CD14-positive monocyte (primary cell): Measurements from ENCODE around the gene SRMS. TPM values are rescaled to one million over a fixed set of nuclear protein-coding genes. Genes with fewer than 3 reads are reported as not detected.

Source experiments
- DNase-seq, 3 donors: peaks; one replicate each; pipeline ENCODE4 v3.0.0-alpha.2; 2011 to 2022
- H2AFZ ChIP-seq: 2 replicates; pipeline ENCODE4 v1.6.0; 2012; ENCODE audit warnings: mild to moderate bottlenecking, low read depth, low read length, inconsistent platforms; ENCODE audit not compliant: insufficient read depth, poor library complexity, severe bottlenecking
- H3K27ac ChIP-seq, 2 donors: 1 replicate in 1 of 2; 2 replicates in 1 of 2; pipeline ENCODE4 v1.5.1; 2012 to 2013; ENCODE audit warnings: low read length in 2 of 2, control low read depth in 1 of 2, inconsistent platforms in 1 of 2, low read depth in 1 of 2, mild to moderate bottlenecking in 1 of 2
- H3K27me3 ChIP-seq, 2 donors: one replicate each; pipeline versions ENCODE4 v1.6.0 to v1.6.1; 2011 to 2013; ENCODE audit warnings: low read length in 2 of 2; ENCODE audit not compliant: control insufficient read depth in 2 of 2, insufficient read depth in 2 of 2
- H3K36me3 ChIP-seq, 2 donors: replicated peaks in 1 of 2; 1 replicate in 1 of 2; 2 replicates in 1 of 2; pipeline versions ENCODE4 v1.5.1 to v1.6.1; 2012 to 2013; ENCODE audit warnings: low read length in 2 of 2, control low read depth in 1 of 2, inconsistent platforms in 1 of 2, mild to moderate bottlenecking in 1 of 2; ENCODE audit not compliant: insufficient read depth in 2 of 2, control insufficient read depth in 1 of 2
- H3K4me1 ChIP-seq, 2 donors: 1 replicate in 1 of 2; 2 replicates in 1 of 2; pipeline versions ENCODE4 v1.5.1 to v1.6.1; 2012 to 2013; ENCODE audit warnings: low read length in 2 of 2, control low read depth in 1 of 2, inconsistent platforms in 1 of 2, mild to moderate bottlenecking in 1 of 2, moderate library complexity in 1 of 2; ENCODE audit not compliant: insufficient read depth in 2 of 2, control insufficient read depth in 1 of 2
- H3K4me2 ChIP-seq: replicated peaks from 2 replicates; pipeline ENCODE3; 2012; ENCODE audit warnings: low read length, moderate library complexity, mild to moderate bottlenecking; ENCODE audit not compliant: poor library complexity, severe bottlenecking; ENCODE audit errors: extremely low read depth
- H3K4me3 ChIP-seq, 3 experiments: fragments of 200-600 bp in 1 of 3; sonication (generic) in 1 of 3; replicated peaks in 1 of 3; 1 replicate in 2 of 3; 2 replicates in 1 of 3; pipeline ENCODE4 v1.5.1; 2011 to 2013; ENCODE audit warnings: low read length in 3 of 3, mild to moderate bottlenecking in 3 of 3, control low read depth in 2 of 3, low read depth in 2 of 3, inconsistent platforms in 1 of 3, moderate library complexity in 1 of 3
- H3K79me2 ChIP-seq: 2 replicates; pipeline ENCODE4 v1.6.0; 2012; ENCODE audit warnings: mild to moderate bottlenecking, control low read depth, inconsistent platforms, low read length, moderate library complexity; ENCODE audit not compliant: insufficient read depth
- H3K9ac ChIP-seq: 2 replicates; pipeline ENCODE4 v1.6.0; 2017; ENCODE audit warnings: low read length, mild to moderate bottlenecking; ENCODE audit not compliant: insufficient read depth, poor library complexity, severe bottlenecking
- H3K9me3 ChIP-seq, 2 donors: replicated peaks in 1 of 2; 1 replicate in 1 of 2; 2 replicates in 1 of 2; pipeline versions ENCODE4 v1.5.1 to v1.6.1; 2012 to 2013; ENCODE audit warnings: low read length in 2 of 2, control low read depth in 1 of 2; ENCODE audit not compliant: control insufficient read depth in 1 of 2, insufficient read depth in 1 of 2
- H4K20me1 ChIP-seq: 2 replicates; pipeline ENCODE4 v1.6.0; 2012; ENCODE audit warnings: mild to moderate bottlenecking, low read length, control low read depth, moderate library complexity; ENCODE audit not compliant: insufficient read depth
- H3K27ac Mint-ChIP-seq, 7 donors: one replicate each; pipeline ENCODE4 v1.8.0; 2020; ENCODE audit warnings: mild to moderate bottlenecking in 7 of 7, mixed read lengths in 7 of 7, moderate library complexity in 6 of 7, inconsistent platforms in 2 of 7
- H3K27me3 Mint-ChIP-seq, 3 donors: one replicate each; pipeline ENCODE4 v1.8.0; 2021 to 2022; ENCODE audit warnings: low read depth in 3 of 3, mild to moderate bottlenecking in 3 of 3, mixed read lengths in 3 of 3, moderate library complexity in 3 of 3, inconsistent platforms in 1 of 3
- H3K36me3 Mint-ChIP-seq, 2 donors: one replicate each; pipeline ENCODE4 v1.8.0; 2020; ENCODE audit warnings: mixed read lengths in 2 of 2, inconsistent platforms in 1 of 2, mild to moderate bottlenecking in 1 of 2
- H3K4me1 Mint-ChIP-seq: one replicate; pipeline ENCODE4 v1.8.0; 2020; ENCODE audit warnings: mild to moderate bottlenecking, mixed read lengths
- H3K4me3 Mint-ChIP-seq, 2 donors: one replicate each; pipeline ENCODE4 v1.8.0; 2020; ENCODE audit warnings: mild to moderate bottlenecking in 2 of 2, mixed read lengths in 2 of 2, moderate library complexity in 1 of 2
- H3K9me3 Mint-ChIP-seq, 7 donors: one replicate each; pipeline ENCODE4 v1.8.0; 2020 to 2022; ENCODE audit warnings: mixed read lengths in 7 of 7, mild to moderate bottlenecking in 6 of 7, moderate library complexity in 6 of 7, inconsistent platforms in 2 of 7
- CTCF ChIP-seq: fragments of 200-600 bp; IDR thresholded peaks from one replicate; pipeline ENCODE4 v1.8.0; 2022; ENCODE audit warnings: antibody characterized with exemption, mild to moderate bottlenecking
- WGBS: methylation state at CpG from one replicate; pipeline ENCODE4 v1.1.5; 2013; ENCODE audit warnings: missing lambda C conversion rate; ENCODE audit not compliant: insufficient coverage; 5-methylcytosine and 5-hydroxymethylcytosine counted together
- intact Hi-C, 2 donors: fragments of 100-400 bp; cut with micrococcal nuclease; formaldehyde crosslinking; loops; one replicate each; pipeline versions ENCODE4 v1.15.0 to v1.15.1; 2023
- polyA plus RNA-seq, 3 donors: library from polyadenylated mRNA; depleted of rRNA in 1 of 3; unstranded in 2 of 3; stranded (reverse) in 1 of 3; fragments of 300-500 nt in 2 of 3; fragments of >200 nt in 1 of 3; fragmentation: Illumina TruSeq in 2 of 3; gene quantifications; 1 replicate in 2 of 3; 2 replicates in 1 of 3; pipeline ENCODE4 v1.2.3, GENCODE V29; 2012 to 2021

Gene SRMS
- polyA plus RNA-seq, 3 donors: not detected

GRCh38 chr20:63532449-63532971 is 15.0 kb downstream of the SRMS start:
- no peak for DNase-seq
- Mint-ChIP-seq H3K4me1 (peaks cover 11% of the 10 kb centered on the region), H3K27me3 (peaks cover 7 to 21% (median 7%) of the 10 kb centered on the region in 3 donors), H3K9me3 (peaks cover 0 to 3% (median 0%) of the 10 kb centered on the region in 7 donors), H3K27ac (no peak overlapping the region), H3K36me3 (peaks cover 0 to 2% of the 10 kb centered on the region in 2 donors), H3K4me3 (no peak overlapping the region)
- H3K27ac ChIP-seq: no peak overlapping the region
- H3K9me3 ChIP-seq: no peaks in the 10 kb centered on the region
- no peak for TF ChIP-seq CTCF
- no peak overlapping the region for H3K4me2 ChIP-seq
- no peak overlapping the region for H3K9ac ChIP-seq
- WGBS: 82% methylated on average over 23 of the region's 24 CpGs
- H3K79me2 ChIP-seq: no peaks in the 10 kb centered on the region
- no peak overlapping the region for H2AFZ ChIP-seq
- no peaks in the 10 kb centered on the region for H4K20me1 ChIP-seq
- no peaks in the 10 kb centered on the region for H3K27me3 ChIP-seq
- H3K4me1 ChIP-seq: peaks cover 14 to 15% of the 10 kb centered on the region in 2 donors
- H3K4me3 ChIP-seq: no peak overlapping the region
- intact Hi-C loops: loop anchor here in 1 of 2 donors (10.0 kb wide), 1 partner anchor 332 kb away; the partner anchor contains the start of genes ABHD16B and TPD52L2
- no peaks in the 10 kb centered on the region for H3K36me3 ChIP-seq

GRCh38 chr20:63531686-63532448 is 15.7 kb downstream of the SRMS start:
- intact Hi-C loops: loop anchor here in 1 of 2 donors (10.0 kb wide), 1 partner anchor 333 kb away; the partner anchor contains the start of genes ABHD16B and TPD52L2

More at GRCh38 chr20:63531686-63532448, 15.7 kb downstream of the SRMS start:
- H3K79me2 ChIP-seq: no peaks in the 10 kb centered on the region
- Mint-ChIP-seq H3K36me3 (peaks cover 0 to 2% of the 10 kb centered on the region in 2 donors), H3K9me3 (peaks cover 0 to 3% (median 0%) of the 10 kb centered on the region in 7 donors), H3K4me3 (no peak overlapping the region), H3K27me3 (peaks cover 7 to 25% (median 13%) of the 10 kb centered on the region in 3 donors), H3K4me1 (peaks cover 8% of the 10 kb centered on the region), H3K27ac (peak overlapping the region in 1 of 7 donors; percentile 0)
- 88% methylated on average over 13 of the region's 27 CpGs for WGBS
- no peak for TF ChIP-seq CTCF
- H3K9ac ChIP-seq: no peak overlapping the region
- no peak overlapping the region for H3K27ac ChIP-seq
- DNase-seq: no peak
- no peak overlapping the region for H3K4me3 ChIP-seq
- H3K9me3 ChIP-seq: no peaks in the 10 kb centered on the region
- H3K27me3 ChIP-seq: no peaks in the 10 kb centered on the region
- H4K20me1 ChIP-seq: no peaks in the 10 kb centered on the region
- no peaks in the 10 kb centered on the region for H3K36me3 ChIP-seq
- H3K4me2 ChIP-seq: no peak overlapping the region
- no peak overlapping the region for H2AFZ ChIP-seq
- peaks cover 7 to 8% of the 10 kb centered on the region in 2 donors for H3K4me1 ChIP-seq
